GM12878 (cell line): ENCODE results near the gene SPEG. TPM values are rescaled to one million over a fixed set of nuclear protein-coding genes. Genes with fewer than 3 reads are reported as not detected.

Source experiments
- ATAC-seq: fragments of 200-7000 bp; cut with Tn5 transposase; 3 replicates; pipeline ENCODE4 v1.9.1; 2020; ENCODE audit warnings: mild to moderate bottlenecking, moderate library complexity
- BruUV-seq: library from RNA; stranded (reverse); fragments of 400-500 nt; replicated peaks from 2 replicates; lab custom pipeline; 2021; lab: Mats Ljungman, UMichigan
- CTCF ChIA-PET: fragments of 300-600 bp; sonication (Branson Sonifier 250); formaldehyde crosslinking; extraction: SDS; loops from one replicate; lab custom pipeline; 2021; ENCODE audit warnings: inconsistent platforms; lab: Yijun Ruan, JAX
- POLR2A ChIA-PET: fragments of 350-600 bp; formaldehyde crosslinking; extraction: SDS; loops from one replicate; lab custom pipeline; 2021; ENCODE audit warnings: inconsistent platforms; lab: Charles Lee
- RAD21 ChIA-PET: fragments of 300-600 bp; sonication (Branson Sonifier 250); formaldehyde crosslinking; loops from one replicate; lab custom pipeline; 2023; ENCODE audit warnings: antibody characterized with exemption; ENCODE audit not compliant: unreplicated experiment; lab: Charles Lee
- SMC1A ChIA-PET: fragments of 300-600 bp; sonication (Branson Sonifier 250); formaldehyde crosslinking; loops from one replicate; lab custom pipeline; 2023; ENCODE audit not compliant: unreplicated experiment, uncharacterized antibody; lab: Charles Lee
- DNase-seq: peaks from one replicate; pipeline ENCODE4 v3.0.0-alpha.2; 2011; ENCODE audit warnings: low read depth, low spot score
- FAIRE-seq: peaks from 3 replicates; lab custom pipeline; 2011; peaks lifted over from hg19 to GRCh38; lab: Jason Lieb, UNC
- H2AFZ ChIP-seq: 2 replicates; pipeline ENCODE4 v1.6.0; 2011; ENCODE audit warnings: low read depth, low read length, control low read depth; ENCODE audit not compliant: control insufficient read depth
- H3K27ac ChIP-seq: 2 replicates; pipeline ENCODE4 v1.5.1; 2011; ENCODE audit warnings: control low read depth; ENCODE audit not compliant: control insufficient read depth, insufficient read depth
- H3K27me3 ChIP-seq, 2 experiments: replicated peaks in 1 of 2; 2 replicates each; pipeline versions ENCODE4 v1.6.0 to v1.6.1; 2011; ENCODE audit warnings: low read length in 1 of 2; ENCODE audit not compliant: control insufficient read depth in 2 of 2, insufficient read depth in 2 of 2
- H3K36me3 ChIP-seq, 2 experiments: 2 replicates each; pipeline ENCODE4 v1.5.1; 2011; ENCODE audit warnings: low read length in 1 of 2; ENCODE audit not compliant: control insufficient read depth in 2 of 2, insufficient read depth in 2 of 2
- H3K4me1 ChIP-seq: 2 replicates; pipeline ENCODE4 v1.6.1; 2011; ENCODE audit warnings: mild to moderate bottlenecking, low read length, moderate library complexity, mixed read lengths; ENCODE audit not compliant: control insufficient read depth, insufficient read depth
- H3K4me2 ChIP-seq: 2 replicates; pipeline ENCODE4 v1.6.0; 2011; ENCODE audit warnings: control low read depth; ENCODE audit not compliant: control insufficient read depth, insufficient read depth
- H3K4me3 ChIP-seq: fragments of 200-600 bp; sonication (generic); 2 replicates; pipeline ENCODE4 v1.5.1; 2016
- H3K79me2 ChIP-seq: 2 replicates; pipeline ENCODE4 v1.6.0; 2011; ENCODE audit warnings: low read length; ENCODE audit not compliant: control insufficient read depth, insufficient read depth
- H3K9ac ChIP-seq: 2 replicates; pipeline ENCODE4 v1.8.0; 2011; ENCODE audit warnings: low read length, control low read depth, mixed read lengths; ENCODE audit not compliant: control insufficient read depth, insufficient read depth
- H3K9me3 ChIP-seq: replicated peaks from 3 replicates; pipeline ENCODE4 v1.5.1; 2011; ENCODE audit warnings: mild to moderate bottlenecking, low read length; ENCODE audit not compliant: control insufficient read depth, insufficient read depth
- H4K20me1 ChIP-seq: 2 replicates; pipeline ENCODE4 v1.6.0; 2011; ENCODE audit not compliant: control insufficient read depth, insufficient read depth
- CREM ChIP-seq: IDR thresholded peaks from 2 replicates; pipeline ENCODE4 v1.6.1; 2014; ENCODE audit warnings: antibody characterized with exemption, low read depth
- GATAD2B ChIP-seq: fragments of 450-650 bp; conservative IDR thresholded peaks from 2 replicates; pipeline ENCODE4 v1.6.1; 2017; ENCODE audit warnings: low read depth, mild to moderate bottlenecking, moderate library complexity
- JUNB ChIP-seq: IDR thresholded peaks from 2 replicates; pipeline ENCODE4 v1.6.1; 2016; ENCODE audit warnings: antibody characterized with exemption, mild to moderate bottlenecking
- NR2F1 ChIP-seq: fragments of 450-650 bp; conservative IDR thresholded peaks from 2 replicates; pipeline ENCODE4 v1.6.1; 2017; ENCODE audit warnings: mild to moderate bottlenecking
- SMARCA5 ChIP-seq: fragments of 450-650 bp; IDR thresholded peaks from 2 replicates; pipeline ENCODE4 v1.6.1; 2017; ENCODE audit warnings: mild to moderate bottlenecking
- STAT1 ChIP-seq: fragments of 450-650 bp; conservative IDR thresholded peaks from 2 replicates; pipeline ENCODE4 v1.6.1; 2014; ENCODE audit warnings: antibody characterized with exemption, mild to moderate bottlenecking
- TBL1XR1 ChIP-seq: IDR thresholded peaks from 2 replicates; pipeline ENCODE4 v1.6.1; 2012; ENCODE audit warnings: low read depth, low read length, improper control_type of control experiment
- WGBS: methylation state at CpG from one replicate; pipeline ENCODE4 v1.1.6; 2016; ENCODE audit warnings: low lambda C conversion rate; ENCODE audit not compliant: insufficient replicate concordance, insufficient coverage; ENCODE audit errors: missing lambda C conversion rate; 5-methylcytosine and 5-hydroxymethylcytosine counted together
- in situ Hi-C: fragments of 300-500 bp; cut with MboI; formaldehyde crosslinking; loops from 9 replicates; pipeline ENCODE4 v1.14.3; 2018; ENCODE audit warnings: mixed read lengths
- intact Hi-C: fragments of 100-400 bp; cut with micrococcal nuclease; formaldehyde crosslinking; loops from one replicate; pipeline ENCODE4 v1.14.2; 2022; ENCODE audit not compliant: unreplicated experiment
- polyA plus RNA-seq, 11 experiments: library from polyadenylated mRNA; depleted of rRNA in 4 of 11; unstranded in 6 of 11; stranded (reverse) in 5 of 11; fragments of >200 nt; fragmentation: Nextera tagmentation in 4 of 11; fragmentation: Illumina TruSeq in 1 of 11; extraction: Ambion mirVana in 4 of 11; extraction: Trizol in 1 of 11; gene quantifications; 1 replicate in 1 of 11; 2 replicates in 10 of 11; pipeline versions ENCODE4 v1.2.1 to v1.2.3, GENCODE V29; 2011 to 2016; ENCODE audit warnings: inconsistent platforms in 2 of 11, missing spikeins in 2 of 11, low read depth in 1 of 11
- total RNA-seq, 4 experiments: library from RNA; depleted of rRNA in 3 of 4; stranded (reverse); fragments of >200 nt in 3 of 4; fragmentation: Illumina TruSeq in 1 of 4; extraction: Trizol in 1 of 4; gene quantifications; 2 replicates each; pipeline versions ENCODE4 v1.2.1 to v1.2.3, GENCODE V29; 2013 to 2021
- TF ChIP-seq, protein P1 (sequence below): fragments of 450-650 bp; IDR thresholded peaks from 2 replicates; pipeline ENCODE4 v1.6.1; 2017; ENCODE audit warnings: borderline replicate concordance

SPEG gene
- total and polyA plus RNA-seq, 10 of the 15 experiments (the other 5 are each of a cell fraction or from before 2014, with no cell fraction given) = 0.03 to 0.28 TPM; not detected in 8

DNA sequence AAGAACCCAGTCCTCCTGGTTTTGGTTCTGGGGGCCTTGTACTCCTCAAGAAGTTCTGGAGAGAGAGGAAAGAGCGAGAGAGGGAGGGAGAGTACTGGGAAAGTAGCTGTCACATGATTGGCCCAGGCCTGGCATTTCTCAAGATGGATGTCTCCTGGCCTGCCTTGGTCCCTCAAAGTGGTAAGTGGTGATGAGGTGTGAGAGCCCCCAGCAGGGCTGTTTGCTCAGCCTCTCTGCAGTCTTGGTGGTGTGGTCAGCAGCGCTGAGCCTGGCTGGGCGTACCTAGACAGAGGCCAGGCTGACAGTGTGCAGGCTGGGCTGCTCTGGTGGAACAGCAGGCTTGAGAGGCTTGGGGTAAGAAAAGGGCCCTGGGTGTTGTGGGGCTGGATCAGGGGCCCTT is 2.5 kb downstream of the SPEG start:
- intact Hi-C loops (no loop called here), in situ Hi-C loops (no loop called here)
- Histone ChIP-seq H3K4me1 (no peaks in the 10 kb centered on the region), H3K36me3 (no peaks in the 10 kb centered on the region), H3K27me3 (peaks cover 9 to 19% of the 10 kb centered on the region in 2 experiments), H4K20me1 (no peaks in the 10 kb centered on the region; the same call in 1 of the 2 replicates), H3K27ac (no peak overlapping the region), H2AFZ (no peak overlapping the region), H3K4me2 (no peak overlapping the region), H3K9me3 (no peaks in the 10 kb centered on the region), H3K4me3 (no peak overlapping the region), H3K79me2 (no peaks in the 10 kb centered on the region), H3K9ac (no peak overlapping the region)
- no peak for FAIRE-seq
- 39% methylated on average over 3 of the region's 3 CpGs for WGBS
- RAD21 ChIA-PET = no interaction called here
- BruUV-seq = no TSS peak
- POLR2A ChIA-PET = interaction anchor here (0.6 kb wide), 1 partner anchor 9 kb away, joined by 3 read pairs; no protein-coding TSS in a partner anchor
- TF ChIP-seq CREM (no peak), JUNB (no peak), STAT1 (no peak), TBL1XR1 (no peak), NR2F1 (no peak), GATAD2B (no peak), SMARCA5 (no peak)
- TF ChIP-seq, protein P1, sequence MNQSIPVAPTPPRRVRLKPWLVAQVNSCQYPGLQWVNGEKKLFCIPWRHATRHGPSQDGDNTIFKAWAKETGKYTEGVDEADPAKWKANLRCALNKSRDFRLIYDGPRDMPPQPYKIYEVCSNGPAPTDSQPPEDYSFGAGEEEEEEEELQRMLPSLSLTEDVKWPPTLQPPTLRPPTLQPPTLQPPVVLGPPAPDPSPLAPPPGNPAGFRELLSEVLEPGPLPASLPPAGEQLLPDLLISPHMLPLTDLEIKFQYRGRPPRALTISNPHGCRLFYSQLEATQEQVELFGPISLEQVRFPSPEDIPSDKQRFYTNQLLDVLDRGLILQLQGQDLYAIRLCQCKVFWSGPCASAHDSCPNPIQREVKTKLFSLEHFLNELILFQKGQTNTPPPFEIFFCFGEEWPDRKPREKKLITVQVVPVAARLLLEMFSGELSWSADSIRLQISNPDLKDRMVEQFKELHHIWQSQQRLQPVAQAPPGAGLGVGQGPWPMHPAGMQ = no peak
- CTCF ChIA-PET = interaction anchor here (0.9 kb wide), 2 partner anchors 34 to 46 kb away, joined by 3 read pairs; no protein-coding TSS in a partner anchor
- ATAC-seq = no peak
- SMC1A ChIA-PET = interaction anchor here (0.6 kb wide), 1 partner anchor 1103 kb away, joined by 3 read pairs; no protein-coding TSS in a partner anchor
- no peak for DNase-seq
